SK-N-SH (cell line): ENCODE measurements around the gene CFHR5. TPM values are rescaled to one million over a fixed set of nuclear protein-coding genes. Genes with fewer than 3 reads are reported as not detected.

Source experiments
- CTCF ChIA-PET: fragments of 300-600, 350-600 bp; formaldehyde crosslinking; extraction: SDS; loops from one replicate; lab custom pipeline; 2021; lab: Yijun Ruan, JAX
- POLR2A ChIA-PET: fragments of 350-600 bp; sonication (Branson Sonifier 250); formaldehyde crosslinking; extraction: SDS; loops from one replicate; lab custom pipeline; 2020; ENCODE audit warnings: antibody characterized with exemption, inconsistent platforms; lab: Yijun Ruan, JAX
- DNase-seq: peaks from one replicate; pipeline ENCODE4 v3.0.0; 2012
- H2AFZ ChIP-seq: fragments of 200-600 bp; sonication (generic); 2 replicates; pipeline ENCODE4 v1.8.1; 2016; ENCODE audit warnings: antibody characterized with exemption, mild to moderate bottlenecking, low read depth
- H3F3A ChIP-seq: fragments of 200-600 bp; sonication (generic); replicated peaks from 2 replicates; pipeline ENCODE3; 2016; ENCODE audit warnings: antibody characterized with exemption, mild to moderate bottlenecking; ENCODE audit not compliant: insufficient read depth
- H3K27ac ChIP-seq, 2 experiments: fragments of 200-500 bp in 1 of 2; fragments of 200-600 bp in 1 of 2; sonication (Bioruptor generic) in 1 of 2; sonication (generic), shearing (Covaris generic) in 1 of 2; 2 replicates each; pipeline versions ENCODE4 v1.5.1 to v1.6.1; 2014 to 2016; ENCODE audit warnings: low read depth in 2 of 2, inconsistent platforms in 1 of 2, low read length in 1 of 2, mild to moderate bottlenecking in 1 of 2, mixed read lengths in 1 of 2
- H3K27me3 ChIP-seq: fragments of 200-600 bp; sonication (generic), shearing (Covaris generic); 2 replicates; pipeline ENCODE4 v1.6.1; 2016; ENCODE audit warnings: mixed run types; ENCODE audit not compliant: insufficient read depth
- H3K36me3 ChIP-seq, 2 experiments: fragments of 200-500 bp in 1 of 2; fragments of 200-600 bp in 1 of 2; sonication (Bioruptor generic) in 1 of 2; sonication (generic) in 1 of 2; replicated peaks in 1 of 2; 2 replicates each; pipeline versions ENCODE3 to v1.5.1; 2014 to 2016; ENCODE audit warnings: low read length in 1 of 2, mild to moderate bottlenecking in 1 of 2; ENCODE audit not compliant: insufficient read depth in 2 of 2, control insufficient read depth in 1 of 2
- H3K4me1 ChIP-seq, 2 experiments: fragments of 200-500 bp in 1 of 2; fragments of 200-600 bp in 1 of 2; sonication (Bioruptor generic) in 1 of 2; sonication (generic), shearing (Covaris generic) in 1 of 2; 2 replicates each; pipeline versions ENCODE4 v1.5.1 to v1.6.1; 2014 to 2016; ENCODE audit warnings: low read depth in 1 of 2, low read length in 1 of 2, mixed run types in 1 of 2; ENCODE audit not compliant: insufficient read depth in 2 of 2, control insufficient read depth in 1 of 2
- H3K4me2 ChIP-seq: fragments of 200-600 bp; sonication (generic), shearing (Covaris generic); 2 replicates; pipeline ENCODE4 v1.6.1; 2017; ENCODE audit warnings: mixed run types
- H3K4me3 ChIP-seq, 2 experiments: fragments of 200-500 bp in 1 of 2; fragments of 200-600 bp in 1 of 2; sonication (Bioruptor generic) in 1 of 2; sonication (generic), shearing (Covaris generic) in 1 of 2; 2 replicates each; pipeline versions ENCODE4 v1.5.1 to v1.8.1; 2014 to 2016; ENCODE audit warnings: low read depth in 2 of 2, inconsistent platforms in 1 of 2, low read length in 1 of 2, mild to moderate bottlenecking in 1 of 2, mixed read lengths in 1 of 2, moderate library complexity in 1 of 2
- H3K79me2 ChIP-seq: fragments of 200-600 bp; sonication (generic); 2 replicates; pipeline ENCODE4 v1.8.1; 2017; ENCODE audit warnings: mild to moderate bottlenecking; ENCODE audit not compliant: insufficient read depth
- H3K9ac ChIP-seq: fragments of 200-600 bp; sonication (generic); 2 replicates; pipeline ENCODE4 v1.6.1; 2017; ENCODE audit warnings: mixed run types
- H3K9me2 ChIP-seq: fragments of 200-600 bp; sonication (generic); 2 replicates; pipeline ENCODE4 v1.6.1; 2017; ENCODE audit warnings: mixed run types
- H3K9me3 ChIP-seq: fragments of 200-600 bp; sonication (generic); 2 replicates; pipeline ENCODE4 v1.6.1; 2017; ENCODE audit warnings: mixed run types, mild to moderate bottlenecking, moderate library complexity
- H4K20me1 ChIP-seq: fragments of 200-600 bp; sonication (generic); 2 replicates; pipeline ENCODE4 v1.6.1; 2017; ENCODE audit warnings: mild to moderate bottlenecking, mixed run types; ENCODE audit not compliant: insufficient read depth
- CTCF ChIP-seq: fragments of 200-600 bp; sonication (generic); IDR thresholded peaks from 2 replicates; pipeline ENCODE4 v1.6.1; 2017; ENCODE audit warnings: antibody characterized with exemption, mild to moderate bottlenecking, moderate library complexity
- ELF1 ChIP-seq: IDR thresholded peaks from 2 replicates; pipeline ENCODE4 v1.4.0; 2012
- EZH2phosphoT487 ChIP-seq: fragments of 200-600 bp; sonication (generic); IDR thresholded peaks from 2 replicates; pipeline ENCODE4 v1.6.1; 2017; ENCODE audit warnings: low read depth, mixed run types, mild to moderate bottlenecking, antibody characterized with exemption, moderate library complexity, borderline replicate concordance
- FOXJ3 ChIP-seq: sonication (generic); formaldehyde crosslinking; IDR thresholded peaks from 2 replicates; pipeline ENCODE4 v1.5.1; 2020; ENCODE audit warnings: mild to moderate bottlenecking, missing genetic modification reagents
- FOXM1 ChIP-seq: IDR thresholded peaks from 2 replicates; pipeline ENCODE4 v1.4.0; 2012; ENCODE audit warnings: low read depth, mild to moderate bottlenecking
- GABPA ChIP-seq: IDR thresholded peaks from 2 replicates; pipeline ENCODE4 v1.4.0; 2012; ENCODE audit warnings: low read depth, mild to moderate bottlenecking
- GATA2 ChIP-seq: sonication (generic); formaldehyde crosslinking; IDR thresholded peaks from 2 replicates; pipeline ENCODE4 v1.5.0; 2020; ENCODE audit warnings: mild to moderate bottlenecking, missing genetic modification reagents
- MEF2A ChIP-seq: IDR thresholded peaks from 2 replicates; pipeline ENCODE4 v1.4.0; 2012; ENCODE audit warnings: low read depth, borderline replicate concordance
- MXI1 ChIP-seq: IDR thresholded peaks from 2 replicates; pipeline ENCODE4 v1.6.1; 2012; ENCODE audit warnings: mild to moderate bottlenecking, low read depth, low read length, improper control_type of control experiment
- NRF1 ChIP-seq: IDR thresholded peaks from 2 replicates; pipeline ENCODE4 v1.6.1; 2012; ENCODE audit warnings: low read depth, mild to moderate bottlenecking, low read length
- RCOR1 ChIP-seq: fragments of 150-350 bp; IDR thresholded peaks from 2 replicates; pipeline ENCODE4 v1.6.1; 2017; ENCODE audit warnings: antibody characterized with exemption, low read length
- REST ChIP-seq: IDR thresholded peaks from 2 replicates; pipeline ENCODE4 v1.6.1; 2012; ENCODE audit warnings: mild to moderate bottlenecking, low read depth, low read length, moderate library complexity
- RXRA ChIP-seq: IDR thresholded peaks from 2 replicates; pipeline ENCODE4 v1.4.0; 2012; ENCODE audit warnings: low read depth, mild to moderate bottlenecking, borderline replicate concordance
- TCF12 ChIP-seq: IDR thresholded peaks from 2 replicates; pipeline ENCODE4 v1.4.0; 2012
- YY1 ChIP-seq: IDR thresholded peaks from 2 replicates; pipeline ENCODE4 v1.4.0; 2012; ENCODE audit warnings: low read depth, mild to moderate bottlenecking
- ZBTB33 ChIP-seq: IDR thresholded peaks from 2 replicates; pipeline ENCODE4 v1.4.0; 2012; ENCODE audit warnings: low read depth, borderline replicate concordance
- WGBS: methylation state at CpG from one replicate; pipeline ENCODE4 v1.1.6; 2017; ENCODE audit warnings: low lambda C conversion rate; 5-methylcytosine and 5-hydroxymethylcytosine counted together
- polyA plus RNA-seq, 3 experiments: library from polyadenylated mRNA; depleted of rRNA; stranded (reverse); fragments of >200 nt; gene quantifications; 2 replicates each; pipeline ENCODE4 v1.2.3, GENCODE V29; 2012
- TF ChIP-seq, protein P1 (sequence below): IDR thresholded peaks from 2 replicates; pipeline ENCODE4 v1.4.0; 2012; ENCODE audit warnings: low read depth, borderline replicate concordance
- TF ChIP-seq, protein P2 (sequence below): fragments of 150-350 bp; IDR thresholded peaks from 2 replicates; pipeline ENCODE4 v1.6.1; 2016; ENCODE audit warnings: mild to moderate bottlenecking, low read depth, low read length

The CFHR5 gene
- polyA plus RNA-seq, 1 of the 3 experiments (the other 2 are of a cell fraction) = not detected

- TF ChIP-seq ZBTB33 (no peak), FOXJ3 (CRISPR knock-in tag) (no peak), FOXM1 (no peak), YY1 (no peak), RCOR1 (no peak), ELF1 (no peak)
- TF ChIP-seq, protein P1, sequence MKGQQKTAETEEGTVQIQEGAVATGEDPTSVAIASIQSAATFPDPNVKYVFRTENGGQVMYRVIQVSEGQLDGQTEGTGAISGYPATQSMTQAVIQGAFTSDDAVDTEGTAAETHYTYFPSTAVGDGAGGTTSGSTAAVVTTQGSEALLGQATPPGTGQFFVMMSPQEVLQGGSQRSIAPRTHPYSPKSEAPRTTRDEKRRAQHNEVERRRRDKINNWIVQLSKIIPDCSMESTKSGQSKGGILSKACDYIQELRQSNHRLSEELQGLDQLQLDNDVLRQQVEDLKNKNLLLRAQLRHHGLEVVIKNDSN = no peak
These were observed 16.5 kb upstream of the CFHR5 start (continued) for GRCh38 chr1:196960854-196961253.

DNA sequence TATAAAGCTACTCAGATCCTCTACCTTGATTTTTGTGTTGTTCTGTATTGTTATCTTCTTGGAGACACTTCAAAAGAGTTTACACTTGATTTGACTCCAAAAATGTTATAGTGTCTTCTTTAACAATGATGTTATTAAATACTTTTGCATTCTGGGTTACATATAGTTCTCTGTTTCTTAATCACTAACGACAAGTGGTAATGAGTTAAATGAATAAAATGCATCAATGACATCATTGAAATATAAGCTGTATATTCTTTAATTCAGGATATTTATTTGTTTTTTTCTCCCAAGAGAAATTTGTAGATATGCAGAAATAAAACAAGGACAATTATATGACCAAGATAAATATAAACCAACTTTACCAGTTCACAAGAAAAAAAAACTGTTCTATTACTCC lies 7.2 kb upstream of the CFHR5 start:
- H3K9me3 ChIP-seq = no peaks in the 10 kb centered on the region
- no peak overlapping the region for H3K4me3 ChIP-seq
- no peaks in the 10 kb centered on the region for H3K27me3 ChIP-seq
- H3K4me1 ChIP-seq = no peaks in the 10 kb centered on the region; a peak in 1 of 4 replicates
- peak overlapping the region; percentile 36 for H2AFZ ChIP-seq
- no peaks in the 10 kb centered on the region for H3K9me2 ChIP-seq
- ChIA-PET CTCF (no interaction called here), POLR2A (no interaction called here)
- no peak for DNase-seq
- H4K20me1 ChIP-seq = no peaks in the 10 kb centered on the region
- TF ChIP-seq CTCF (no peak), TCF12 (peak; percentile 53)
- H3K4me2 ChIP-seq = no peak overlapping the region
- H3K36me3 ChIP-seq = no peaks in the 10 kb centered on the region
- H3F3A ChIP-seq = no peaks in the 10 kb centered on the region
- no peak overlapping the region for H3K9ac ChIP-seq
- H3K79me2 ChIP-seq = no peaks in the 10 kb centered on the region
- WGBS = 45% methylated on average over 1 of the region's 1 CpG
- H3K27ac ChIP-seq = no peak overlapping the region

GRCh38 chr1:196976278-196976677 lies 1.1 kb upstream of the CFHR5 start:
- no peak for DNase-seq
- H3K4me2 ChIP-seq = no peak overlapping the region
- no peaks in the 10 kb centered on the region for H3K27me3 ChIP-seq
- H2AFZ ChIP-seq = no peak overlapping the region
- H3K27ac ChIP-seq = no peak overlapping the region
- ChIA-PET POLR2A (no interaction called here), CTCF (no interaction called here)
- no peak overlapping the region for H3K9ac ChIP-seq
- H3K36me3 ChIP-seq = no peaks in the 10 kb centered on the region
- WGBS = 75% methylated on average over 4 of the region's 4 CpGs
- no peaks in the 10 kb centered on the region for H3K9me2 ChIP-seq
- H3F3A ChIP-seq = no peaks in the 10 kb centered on the region
- H3K4me3 ChIP-seq = no peak overlapping the region
- H3K79me2 ChIP-seq = no peaks in the 10 kb centered on the region
- H4K20me1 ChIP-seq = no peaks in the 10 kb centered on the region
- H3K4me1 ChIP-seq = no peaks in the 10 kb centered on the region; a peak in 1 of 4 replicates
- no peaks in the 10 kb centered on the region for H3K9me3 ChIP-seq
- TF ChIP-seq, protein P2, sequence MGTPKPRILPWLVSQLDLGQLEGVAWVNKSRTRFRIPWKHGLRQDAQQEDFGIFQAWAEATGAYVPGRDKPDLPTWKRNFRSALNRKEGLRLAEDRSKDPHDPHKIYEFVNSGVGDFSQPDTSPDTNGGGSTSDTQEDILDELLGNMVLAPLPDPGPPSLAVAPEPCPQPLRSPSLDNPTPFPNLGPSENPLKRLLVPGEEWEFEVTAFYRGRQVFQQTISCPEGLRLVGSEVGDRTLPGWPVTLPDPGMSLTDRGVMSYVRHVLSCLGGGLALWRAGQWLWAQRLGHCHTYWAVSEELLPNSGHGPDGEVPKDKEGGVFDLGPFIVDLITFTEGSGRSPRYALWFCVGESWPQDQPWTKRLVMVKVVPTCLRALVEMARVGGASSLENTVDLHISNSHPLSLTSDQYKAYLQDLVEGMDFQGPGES = no peak
- TF ChIP-seq RXRA = no peak
- no peak for TF ChIP-seq GABPA
- no peak for TF ChIP-seq EZH2phosphoT487
- TF ChIP-seq NRF1 = no peak
- TF ChIP-seq MEF2A = no peak
- TF ChIP-seq REST = no peak
- TF ChIP-seq FOXJ3 (CRISPR knock-in tag) = no peak
- TF ChIP-seq GATA2 (CRISPR knock-in tag) = no peak
- TF ChIP-seq MXI1 = no peak
